Brain microvascular endothelial cell (primary cell): ENCODE results near the gene DUSP22.

Experiments
- DNase-seq: peaks from one replicate; pipeline ENCODE4 v3.0.0-alpha.2; 2020
- H3K27ac ChIP-seq: fragments of 250-450 bp; sonication (Bioruptor Pico); 2 replicates; pipeline ENCODE4 v1.5.1; 2020; ENCODE audit warnings: mild to moderate bottlenecking, moderate library complexity
- H3K27me3 ChIP-seq: fragments of 250-450 bp; sonication (Bioruptor Pico); replicated peaks from 2 replicates; pipeline ENCODE4 v1.5.1; 2020; ENCODE audit warnings: mild to moderate bottlenecking
- H3K36me3 ChIP-seq: fragments of 250-450 bp; sonication (Bioruptor Pico); replicated peaks from 2 replicates; pipeline ENCODE4 v1.5.1; 2020; ENCODE audit warnings: mild to moderate bottlenecking
- H3K4me3 ChIP-seq: 2 replicates; pipeline ENCODE4 v1.5.1; 2011; ENCODE audit warnings: low read depth, mild to moderate bottlenecking, control low read depth, low read length, moderate library complexity
- CTCF ChIP-seq: IDR thresholded peaks from 2 replicates; pipeline ENCODE4 v1.5.1; 2011; ENCODE audit warnings: low read depth, mild to moderate bottlenecking, moderate library complexity, low read length, control low read depth, inconsistent platforms; ENCODE audit errors: missing control alignments
- in situ Hi-C: cut with HindIII; loops from 2 replicates; pipeline ENCODE4 v1.10.0; 2017; ENCODE audit warnings: low sequenced_read_pairs, low pct_ligation_motif_present

DUSP22 gene

GRCh38 chr6:252775-253535 is 39.3 kb upstream of the DUSP22 start:
- in situ Hi-C loops, result no loop called here
- H3K27me3 ChIP-seq, result no peaks in the 10 kb centered on the region
- no peaks in the 10 kb centered on the region for H3K36me3 ChIP-seq
- DNase-seq, result no peak
- TF ChIP-seq CTCF, result no peak
- H3K4me3 ChIP-seq, result no peak overlapping the region
- no peak overlapping the region for H3K27ac ChIP-seq

- H3K36me3 ChIP-seq, result no peaks in the 10 kb centered on the region
- H3K27me3 ChIP-seq, result no peaks in the 10 kb centered on the region
- in situ Hi-C loops, result no loop called here
- TF ChIP-seq CTCF, result no peak
- H3K4me3 ChIP-seq, result no peak overlapping the region
- no peak for DNase-seq
- H3K27ac ChIP-seq, result no peak overlapping the region
Measured at GRCh38 chr6:254016-254415, 38.3 kb upstream of the DUSP22 start.

GRCh38 chr6:255041-255750 is 37.1 kb upstream of the DUSP22 start:
- H3K27ac ChIP-seq, result no peak overlapping the region
- H3K4me3 ChIP-seq, result no peak overlapping the region
- no peak for TF ChIP-seq CTCF
- H3K27me3 ChIP-seq, result no peaks in the 10 kb centered on the region
- H3K36me3 ChIP-seq, result no peaks in the 10 kb centered on the region
- in situ Hi-C loops, result no loop called here
- DNase-seq, result no peak

GRCh38 chr6:255751-256083 is 36.6 kb upstream of the DUSP22 start:
- Histone ChIP-seq H3K27me3 (no peaks in the 10 kb centered on the region), H3K4me3 (no peak overlapping the region), H3K36me3 (no peaks in the 10 kb centered on the region), H3K27ac (no peak overlapping the region)
- no peak for DNase-seq
- in situ Hi-C loops, result no loop called here
- no peak for TF ChIP-seq CTCF

GRCh38 chr6:256169-256568 is 36.1 kb upstream of the DUSP22 start:
- DNase-seq, result no peak
- no peak overlapping the region for H3K4me3 ChIP-seq

More at GRCh38 chr6:256169-256568, 36.1 kb upstream of the DUSP22 start:
- no peaks in the 10 kb centered on the region for H3K27me3 ChIP-seq
- in situ Hi-C loops, result no loop called here
- no peaks in the 10 kb centered on the region for H3K36me3 ChIP-seq
- TF ChIP-seq CTCF, result no peak
- no peak overlapping the region for H3K27ac ChIP-seq
